Measurements from ENCODE around the gene SH3RF3. TPM values are rescaled to one million over a fixed set of nuclear protein-coding genes. Genes with fewer than 3 reads are reported as not detected.

Gene SH3RF3
- polyA plus RNA-seq, 2 donors: 1.1 to 1.3 TPM

GRCh38 chr2:109302319-109302718 is 173.3 kb downstream of the SH3RF3 start:
- H3K4me3 ChIP-seq (ENCODE audit: low read depth in 1 of 2, low read length in 2 of 2): no peak overlapping the region
- 92 to 95% methylated on average over 6 of the region's 6 CpGs for whole genome bisulfite sequencing, 2 donors
- no peaks in the 10 kb centered on the region for H3K27me3 ChIP-seq (ENCODE audit: control insufficient read depth in 1 of 2, insufficient read depth in 2 of 2, low read length in 2 of 2)
- H3K9me3 ChIP-seq (ENCODE audit: control insufficient read depth in 2 of 2, insufficient read depth in 1 of 2, low read depth in 1 of 2, low read length in 1 of 2): peaks cover 0 to 2% of the 10 kb centered on the region in 2 donors
- H3K36me3 ChIP-seq (ENCODE audit: control insufficient read depth in 2 of 2, insufficient read depth in 2 of 2, low read length in 1 of 2): no peaks in the 10 kb centered on the region
- peaks cover 0 to 2% of the 10 kb centered on the region in 2 donors for H3K4me1 ChIP-seq (ENCODE audit: control insufficient read depth in 2 of 2, insufficient read depth in 2 of 2, low read length in 1 of 2)
- no peak overlapping the region for H3K27ac ChIP-seq (ENCODE audit: low read depth in 2 of 2, low read length in 1 of 2)

DNA sequence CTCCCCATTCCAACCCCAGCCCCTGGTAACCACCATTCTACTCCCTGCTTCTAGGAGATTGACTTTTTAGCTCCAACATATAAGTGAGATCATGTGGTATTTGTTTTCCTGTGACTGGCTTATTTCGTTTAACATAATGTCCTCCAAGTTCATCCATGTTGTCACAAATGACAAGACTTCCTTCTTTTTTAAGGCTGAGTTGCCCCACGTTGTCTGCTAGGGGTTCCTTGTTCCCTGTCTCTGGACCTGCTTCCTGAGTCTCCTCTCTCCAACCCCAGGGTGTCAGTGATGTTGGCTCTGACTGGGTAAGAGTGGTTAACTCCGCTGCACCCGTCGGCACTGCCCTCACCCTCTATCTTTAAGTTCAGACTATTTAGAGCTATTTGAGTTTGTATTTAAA is 175.2 kb downstream of the SH3RF3 start:
- H3K9me3 ChIP-seq (ENCODE audit: control insufficient read depth in 2 of 2, insufficient read depth in 1 of 2, low read depth in 1 of 2, low read length in 1 of 2): peaks cover 0 to 2% of the 10 kb centered on the region in 2 donors
- peaks cover 0 to 2% of the 10 kb centered on the region in 2 donors for H3K4me1 ChIP-seq (ENCODE audit: control insufficient read depth in 2 of 2, insufficient read depth in 2 of 2, low read length in 1 of 2)
- H3K27ac ChIP-seq (ENCODE audit: low read depth in 2 of 2, low read length in 1 of 2): no peak overlapping the region
- H3K4me3 ChIP-seq (ENCODE audit: low read depth in 1 of 2, low read length in 2 of 2): no peak overlapping the region
- H3K36me3 ChIP-seq (ENCODE audit: control insufficient read depth in 2 of 2, insufficient read depth in 2 of 2, low read length in 1 of 2): no peaks in the 10 kb centered on the region
- no peaks in the 10 kb centered on the region for H3K27me3 ChIP-seq (ENCODE audit: control insufficient read depth in 1 of 2, insufficient read depth in 2 of 2, low read length in 2 of 2)
- WGBS, 2 donors: 73 to 77% methylated on average over 5 of the region's 5 CpGs

- H3K36me3 ChIP-seq (ENCODE audit: control insufficient read depth in 2 of 2, insufficient read depth in 2 of 2, low read length in 1 of 2): no peaks in the 10 kb centered on the region
- H3K9me3 ChIP-seq (ENCODE audit: control insufficient read depth in 2 of 2, insufficient read depth in 1 of 2, low read depth in 1 of 2, low read length in 1 of 2): peaks cover 0 to 2% of the 10 kb centered on the region in 2 donors
- no peak overlapping the region for H3K27ac ChIP-seq (ENCODE audit: low read depth in 2 of 2, low read length in 1 of 2)
- WGBS, 2 donors: 80 to 82% methylated on average over 13 of the region's 13 CpGs
- no peak overlapping the region for H3K4me3 ChIP-seq (ENCODE audit: low read depth in 1 of 2, low read length in 2 of 2)
- H3K4me1 ChIP-seq (ENCODE audit: control insufficient read depth in 2 of 2, insufficient read depth in 2 of 2, low read length in 1 of 2): peaks cover 0 to 2% of the 10 kb centered on the region in 2 donors
- no peaks in the 10 kb centered on the region for H3K27me3 ChIP-seq (ENCODE audit: control insufficient read depth in 1 of 2, insufficient read depth in 2 of 2, low read length in 2 of 2)
Observed at GRCh38 chr2:109304731-109305470, 175.9 kb downstream of the SH3RF3 start.

DNA sequence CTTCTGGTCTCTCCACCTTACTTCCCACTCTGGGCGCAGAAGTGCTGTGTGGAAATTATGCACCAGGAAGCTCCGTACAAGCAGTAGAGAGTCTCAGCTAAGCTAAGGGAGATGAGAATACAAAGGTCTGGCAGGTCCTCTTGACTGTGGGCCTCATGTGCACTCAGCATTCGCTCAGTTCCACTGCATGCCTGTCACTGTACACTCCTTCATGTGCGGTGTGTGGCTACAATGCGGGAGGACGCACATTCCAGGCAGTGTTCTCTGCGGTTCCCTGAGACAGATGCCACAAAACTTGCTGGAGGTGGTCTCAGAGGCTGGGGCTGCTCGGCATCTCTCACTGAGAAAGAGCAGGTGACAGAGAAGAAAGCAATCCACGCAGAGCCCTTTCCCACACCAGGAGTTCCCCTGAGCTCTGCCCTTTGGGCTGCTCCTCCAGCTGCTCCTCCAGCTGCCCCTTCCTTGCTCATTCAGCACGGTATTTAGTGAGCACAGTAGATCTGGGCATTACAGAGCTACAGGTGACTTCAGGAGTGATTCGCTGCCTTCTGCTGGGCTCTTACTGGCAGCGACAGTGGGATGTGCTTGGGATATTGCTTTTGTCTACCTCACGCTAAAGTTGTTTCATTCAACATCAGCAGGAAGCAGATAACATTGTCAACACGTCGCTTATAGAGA is 176.6 kb downstream of the SH3RF3 start:
- peaks cover 0 to 2% of the 10 kb centered on the region in 2 donors for H3K4me1 ChIP-seq (ENCODE audit: control insufficient read depth in 2 of 2, insufficient read depth in 2 of 2, low read length in 1 of 2)
- WGBS, 2 donors: 83 to 90% methylated on average over 15 of the region's 15 CpGs
- H3K4me3 ChIP-seq (ENCODE audit: low read depth in 1 of 2, low read length in 2 of 2): no peak overlapping the region
- no peak overlapping the region for H3K27ac ChIP-seq (ENCODE audit: low read depth in 2 of 2, low read length in 1 of 2)
- H3K27me3 ChIP-seq (ENCODE audit: control insufficient read depth in 1 of 2, insufficient read depth in 2 of 2, low read length in 2 of 2): no peaks in the 10 kb centered on the region
- no peaks in the 10 kb centered on the region for H3K36me3 ChIP-seq (ENCODE audit: control insufficient read depth in 2 of 2, insufficient read depth in 2 of 2, low read length in 1 of 2)
- peaks cover 0 to 2% of the 10 kb centered on the region in 2 donors for H3K9me3 ChIP-seq (ENCODE audit: control insufficient read depth in 2 of 2, insufficient read depth in 1 of 2, low read depth in 1 of 2, low read length in 1 of 2)

- H3K27ac ChIP-seq (ENCODE audit: low read depth in 2 of 2, low read length in 1 of 2): no peak overlapping the region
- H3K9me3 ChIP-seq (ENCODE audit: control insufficient read depth in 2 of 2, insufficient read depth in 1 of 2, low read depth in 1 of 2, low read length in 1 of 2): no peaks in the 10 kb centered on the region
- 73 to 75% methylated on average over 10 of the region's 10 CpGs for whole genome bisulfite sequencing, 2 donors
- H3K4me1 ChIP-seq (ENCODE audit: control insufficient read depth in 2 of 2, insufficient read depth in 2 of 2, low read length in 1 of 2): peaks cover 0 to 2% of the 10 kb centered on the region in 2 donors
- no peak overlapping the region for H3K4me3 ChIP-seq (ENCODE audit: low read depth in 1 of 2, low read length in 2 of 2)
- H3K27me3 ChIP-seq (ENCODE audit: control insufficient read depth in 1 of 2, insufficient read depth in 2 of 2, low read length in 2 of 2): no peaks in the 10 kb centered on the region
- no peaks in the 10 kb centered on the region for H3K36me3 ChIP-seq (ENCODE audit: control insufficient read depth in 2 of 2, insufficient read depth in 2 of 2, low read length in 1 of 2)
Observed at GRCh38 chr2:109306190-109306589, 177.2 kb downstream of the SH3RF3 start.

DNA sequence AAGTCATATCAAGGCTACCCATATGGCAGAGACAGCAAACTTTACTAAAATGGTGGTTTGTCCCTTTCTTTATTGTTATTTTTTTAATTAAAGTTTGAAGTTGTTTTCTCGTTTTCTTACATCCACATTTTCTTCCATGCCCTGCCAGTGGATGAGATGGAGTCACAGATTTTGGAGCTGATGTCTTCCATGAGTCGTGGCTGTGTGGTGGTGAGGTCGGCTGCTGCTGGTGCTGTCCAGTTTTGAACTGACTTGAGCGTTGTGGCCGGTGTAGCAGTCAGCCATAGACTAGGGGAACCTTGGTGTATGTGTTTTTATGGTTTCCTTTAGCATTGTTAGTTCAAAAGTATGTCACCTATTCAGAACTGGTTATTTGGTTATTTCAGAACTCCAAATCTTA is 182.8 kb downstream of the SH3RF3 start:
- H3K27me3 ChIP-seq (ENCODE audit: control insufficient read depth in 1 of 2, insufficient read depth in 2 of 2, low read length in 2 of 2): no peaks in the 10 kb centered on the region
- 86% methylated on average over 5 of the region's 5 CpGs for WGBS, 2 donors
- no peaks in the 10 kb centered on the region for H3K4me1 ChIP-seq (ENCODE audit: control insufficient read depth in 2 of 2, insufficient read depth in 2 of 2, low read length in 1 of 2)
- no peaks in the 10 kb centered on the region for H3K9me3 ChIP-seq (ENCODE audit: control insufficient read depth in 2 of 2, insufficient read depth in 1 of 2, low read depth in 1 of 2, low read length in 1 of 2)
- no peaks in the 10 kb centered on the region for H3K36me3 ChIP-seq (ENCODE audit: control insufficient read depth in 2 of 2, insufficient read depth in 2 of 2, low read length in 1 of 2)
- H3K27ac ChIP-seq (ENCODE audit: low read depth in 2 of 2, low read length in 1 of 2): no peak overlapping the region
- H3K4me3 ChIP-seq (ENCODE audit: low read depth in 1 of 2, low read length in 2 of 2): no peak overlapping the region

GRCh38 chr2:109312902-109313301 is 183.9 kb downstream of the SH3RF3 start:
- H3K36me3 ChIP-seq (ENCODE audit: control insufficient read depth in 2 of 2, insufficient read depth in 2 of 2, low read length in 1 of 2): no peaks in the 10 kb centered on the region
- no peak overlapping the region for H3K4me3 ChIP-seq (ENCODE audit: low read depth in 1 of 2, low read length in 2 of 2)
- H3K27me3 ChIP-seq (ENCODE audit: control insufficient read depth in 1 of 2, insufficient read depth in 2 of 2, low read length in 2 of 2): no peaks in the 10 kb centered on the region
- H3K4me1 ChIP-seq (ENCODE audit: control insufficient read depth in 2 of 2, insufficient read depth in 2 of 2, low read length in 1 of 2): peaks cover 0 to 5% of the 10 kb centered on the region in 2 donors
- no peaks in the 10 kb centered on the region for H3K9me3 ChIP-seq (ENCODE audit: control insufficient read depth in 2 of 2, insufficient read depth in 1 of 2, low read depth in 1 of 2, low read length in 1 of 2)
- no peak overlapping the region for H3K27ac ChIP-seq (ENCODE audit: low read depth in 2 of 2, low read length in 1 of 2)
- WGBS, 2 donors: 78 to 92% methylated on average over 5 of the region's 5 CpGs

DNA sequence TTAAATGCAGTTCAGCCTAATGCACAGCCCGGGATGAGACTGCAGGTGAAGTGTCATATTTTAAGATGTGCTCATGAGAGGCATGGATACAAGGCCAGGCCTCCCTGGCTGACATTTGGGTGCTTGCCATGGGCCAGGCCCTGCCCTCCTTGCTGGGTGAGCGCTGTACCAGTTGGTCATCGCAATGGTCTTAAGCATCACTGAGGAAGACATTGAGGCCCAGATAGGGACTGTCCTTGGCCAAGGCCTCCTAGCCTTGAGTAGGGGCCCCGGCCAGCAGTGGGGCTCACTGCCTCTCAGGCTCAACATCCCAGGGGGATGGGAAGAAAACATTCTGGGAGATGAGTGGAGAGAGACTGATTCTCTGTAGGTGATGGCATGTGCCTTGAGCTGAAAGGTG is 184.3 kb downstream of the SH3RF3 start:
- peaks cover 0 to 7% of the 10 kb centered on the region in 2 donors for H3K4me1 ChIP-seq (ENCODE audit: control insufficient read depth in 2 of 2, insufficient read depth in 2 of 2, low read length in 1 of 2)
- H3K9me3 ChIP-seq (ENCODE audit: control insufficient read depth in 2 of 2, insufficient read depth in 1 of 2, low read depth in 1 of 2, low read length in 1 of 2): no peaks in the 10 kb centered on the region
- no peaks in the 10 kb centered on the region for H3K36me3 ChIP-seq (ENCODE audit: control insufficient read depth in 2 of 2, insufficient read depth in 2 of 2, low read length in 1 of 2)
- 96 to 97% methylated on average over 4 of the region's 4 CpGs for WGBS, 2 donors
- H3K4me3 ChIP-seq (ENCODE audit: low read depth in 1 of 2, low read length in 2 of 2): no peak overlapping the region
- H3K27ac ChIP-seq (ENCODE audit: low read depth in 2 of 2, low read length in 1 of 2): no peak overlapping the region
- H3K27me3 ChIP-seq (ENCODE audit: control insufficient read depth in 1 of 2, insufficient read depth in 2 of 2, low read length in 2 of 2): no peaks in the 10 kb centered on the region

DNA sequence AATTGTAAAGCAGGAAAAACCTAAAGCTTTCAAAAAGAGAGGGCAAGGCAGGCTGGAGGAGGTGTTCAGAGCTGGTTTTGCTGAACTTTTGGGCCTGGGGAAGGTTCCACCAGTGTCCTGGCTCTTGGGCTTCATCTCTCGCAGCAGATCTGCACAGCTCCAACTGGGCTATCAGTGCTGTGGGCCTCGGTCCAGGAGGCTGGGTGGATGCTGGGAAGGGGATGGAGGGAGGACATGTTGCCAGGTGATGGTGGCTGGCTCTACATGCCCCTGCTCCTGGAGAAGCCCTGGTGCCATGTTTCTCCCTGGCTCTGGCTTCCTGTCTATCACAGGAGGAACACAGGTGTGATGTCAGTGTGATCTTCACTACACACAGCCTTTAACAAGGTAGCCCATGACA is 187.1 kb downstream of the SH3RF3 start:
- H3K27ac ChIP-seq (ENCODE audit: low read depth in 2 of 2, low read length in 1 of 2): no peak overlapping the region
- H3K4me3 ChIP-seq (ENCODE audit: low read depth in 1 of 2, low read length in 2 of 2): no peak overlapping the region
- peaks cover 0 to 15% of the 10 kb centered on the region in 2 donors for H3K4me1 ChIP-seq (ENCODE audit: control insufficient read depth in 2 of 2, insufficient read depth in 2 of 2, low read length in 1 of 2)
- no peaks in the 10 kb centered on the region for H3K9me3 ChIP-seq (ENCODE audit: control insufficient read depth in 2 of 2, insufficient read depth in 1 of 2, low read depth in 1 of 2, low read length in 1 of 2)
- H3K36me3 ChIP-seq (ENCODE audit: control insufficient read depth in 2 of 2, insufficient read depth in 2 of 2, low read length in 1 of 2): no peaks in the 10 kb centered on the region
- whole genome bisulfite sequencing, 2 donors: 36 to 78% methylated on average over 2 of the region's 2 CpGs
- H3K27me3 ChIP-seq (ENCODE audit: control insufficient read depth in 1 of 2, insufficient read depth in 2 of 2, low read length in 2 of 2): no peaks in the 10 kb centered on the region
